Gastrocnemius medialis (tissue), 4 donors: Measurements from ENCODE around the gene ABI3BP. TPM values are rescaled to one million over a fixed set of nuclear protein-coding genes. Genes with fewer than 3 reads are reported as not detected.

Source experiments
- ATAC-seq, 2 donors: fragments of 150-250 bp; one replicate each; pipeline ENCODE4 v1.9.1; 2016
- DNase-seq, 2 donors: peaks; one replicate each; pipeline ENCODE4 v3.0.0-alpha.2; 2019
- H3K27ac ChIP-seq, 4 donors: fragments of 200-600 bp; sonication (generic); 1 replicate in 1 of 4; 2 replicates in 3 of 4; pipeline ENCODE4 v1.5.1; 2016 to 2018; ENCODE audit warnings: mild to moderate bottlenecking in 2 of 4, moderate library complexity in 1 of 4
- H3K27me3 ChIP-seq, 3 donors: fragments of 200-600 bp; sonication (generic) in 2 of 3; 1 replicate in 1 of 3; 2 replicates in 2 of 3; pipeline versions ENCODE4 v1.5.1 to v1.6.0; 2016 to 2019; ENCODE audit warnings: mild to moderate bottlenecking in 1 of 3, moderate library complexity in 1 of 3
- H3K36me3 ChIP-seq, 2 donors: fragments of 200-600 bp; sonication (generic) in 1 of 2; one replicate each; pipeline ENCODE4 v1.5.1; 2017 to 2018
- H3K4me1 ChIP-seq, 2 donors: fragments of 200-600 bp; sonication (generic) in 1 of 2; one replicate each; pipeline ENCODE4 v1.5.1; 2016 to 2017; ENCODE audit warnings: mild to moderate bottlenecking in 2 of 2
- H3K4me3 ChIP-seq, 4 donors: fragments of 200-600 bp; sonication (generic) in 3 of 4; 1 replicate in 1 of 4; 2 replicates in 3 of 4; pipeline ENCODE4 v1.5.1; 2016 to 2019; ENCODE audit warnings: mild to moderate bottlenecking in 2 of 4
- H3K9me3 ChIP-seq, 3 donors: fragments of 200-600 bp; sonication (generic) in 2 of 3; 1 replicate in 1 of 3; 2 replicates in 2 of 3; pipeline ENCODE4 v1.5.1; 2016 to 2019
- POLR2A ChIP-seq, 2 donors: fragments of 450-650 bp; IDR thresholded peaks; one replicate each; pipeline ENCODE4 v1.6.1; 2017; ENCODE audit warnings: antibody characterized with exemption in 2 of 2, mild to moderate bottlenecking in 2 of 2, moderate library complexity in 2 of 2
- in situ Hi-C, 4 donors: fragments of 200-750 bp; cut with MboI; loops; one replicate each; pipeline versions ENCODE4 v1.15.0 to v1.8.0; 2017; ENCODE audit warnings: low sequenced_read_pairs in 4 of 4
- intact Hi-C: fragments of 100-400 bp; cut with DNase I; formaldehyde crosslinking; loops from one replicate; pipeline ENCODE4 v1.15.1; 2023; ENCODE audit warnings: low total_unique reads
- total RNA-seq, 4 donors: library from RNA; depleted of rRNA; stranded (reverse); fragments of >200 nt; gene quantifications; one replicate each; pipeline versions ENCODE4 v1.1.0 to v1.2.3, GENCODE V29; 2016
- TF ChIP-seq, protein P1 (sequence below), 5 experiments: fragments of 450-650 bp in 3 of 5; fragments of 200-600 bp in 2 of 5; sonication (generic) in 2 of 5; IDR thresholded peaks in 4 of 5; conservative IDR thresholded peaks in 1 of 5; 1 replicate in 4 of 5; 2 replicates in 1 of 5; pipeline ENCODE4 v1.5.1; 2016 to 2019; ENCODE audit warnings: antibody characterized with exemption in 5 of 5, mild to moderate bottlenecking in 3 of 5, moderate library complexity in 3 of 5

Gene ABI3BP
- total RNA-seq, 4 donors from 2014 or later: 15.3 to 21.8 (median 19.5) TPM

DNA sequence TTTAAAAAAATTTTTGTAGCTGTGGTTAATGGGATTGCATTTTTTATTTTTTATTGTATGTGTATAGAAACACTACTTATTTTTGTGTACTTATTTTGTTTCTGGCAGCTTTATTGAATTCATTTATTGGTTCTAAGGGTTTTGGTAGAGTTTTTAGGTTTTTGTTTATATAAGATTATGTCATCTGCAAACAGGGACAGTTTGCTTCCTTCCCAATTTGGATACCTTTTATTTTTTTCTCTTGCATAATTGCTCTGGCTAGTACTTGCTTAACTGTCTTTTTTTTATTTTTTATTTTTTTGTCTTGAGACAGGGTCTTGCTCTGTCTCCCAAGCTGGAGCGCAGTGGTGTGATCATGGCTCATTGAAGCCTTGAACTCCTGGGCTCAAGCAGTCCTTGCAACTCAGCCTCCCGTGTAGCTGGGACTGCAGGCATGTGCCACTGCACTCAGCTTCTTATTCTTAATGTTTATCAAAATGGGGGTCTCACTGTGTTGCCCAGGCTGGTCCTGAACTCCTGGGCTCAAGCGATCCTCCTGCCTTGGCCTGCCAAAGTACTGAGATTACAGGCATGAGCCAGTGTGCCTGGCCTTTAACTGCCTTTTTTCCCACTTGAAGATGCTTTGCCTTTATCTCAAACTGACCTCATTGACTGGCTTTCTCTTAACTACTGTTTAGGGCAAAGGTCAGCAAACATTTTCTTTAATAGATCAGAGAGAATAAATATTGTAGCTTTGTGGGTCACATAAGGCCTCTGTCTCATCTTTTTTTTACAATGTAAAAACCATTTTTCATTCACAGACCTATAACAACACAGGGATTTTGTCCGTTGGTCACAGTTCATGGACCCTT is 275.4 kb downstream of the ABI3BP start:
- DNase-seq: no peak
- H3K4me1 ChIP-seq: peaks cover 0 to 4% of the 10 kb centered on the region in 2 donors
- peaks cover 0 to 24% of the 10 kb centered on the region in 2 donors for H3K36me3 ChIP-seq
- H3K27ac ChIP-seq: no peak overlapping the region
- intact Hi-C loops: no loop called here
- TF ChIP-seq, protein P1, sequence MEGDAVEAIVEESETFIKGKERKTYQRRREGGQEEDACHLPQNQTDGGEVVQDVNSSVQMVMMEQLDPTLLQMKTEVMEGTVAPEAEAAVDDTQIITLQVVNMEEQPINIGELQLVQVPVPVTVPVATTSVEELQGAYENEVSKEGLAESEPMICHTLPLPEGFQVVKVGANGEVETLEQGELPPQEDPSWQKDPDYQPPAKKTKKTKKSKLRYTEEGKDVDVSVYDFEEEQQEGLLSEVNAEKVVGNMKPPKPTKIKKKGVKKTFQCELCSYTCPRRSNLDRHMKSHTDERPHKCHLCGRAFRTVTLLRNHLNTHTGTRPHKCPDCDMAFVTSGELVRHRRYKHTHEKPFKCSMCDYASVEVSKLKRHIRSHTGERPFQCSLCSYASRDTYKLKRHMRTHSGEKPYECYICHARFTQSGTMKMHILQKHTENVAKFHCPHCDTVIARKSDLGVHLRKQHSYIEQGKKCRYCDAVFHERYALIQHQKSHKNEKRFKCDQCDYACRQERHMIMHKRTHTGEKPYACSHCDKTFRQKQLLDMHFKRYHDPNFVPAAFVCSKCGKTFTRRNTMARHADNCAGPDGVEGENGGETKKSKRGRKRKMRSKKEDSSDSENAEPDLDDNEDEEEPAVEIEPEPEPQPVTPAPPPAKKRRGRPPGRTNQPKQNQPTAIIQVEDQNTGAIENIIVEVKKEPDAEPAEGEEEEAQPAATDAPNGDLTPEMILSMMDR (IDR thresholded peaks at IDR 0.05 in 4 of 5, conservative IDR thresholded peaks at IDR 0.05 in 1 of 5): no peak
- TF ChIP-seq POLR2A (IDR thresholded peaks at IDR 0.05): no peak
- no peak for ATAC-seq
- H3K4me3 ChIP-seq: no peak overlapping the region
- no peaks in the 10 kb centered on the region for H3K9me3 ChIP-seq
- no peaks in the 10 kb centered on the region for H3K27me3 ChIP-seq
- in situ Hi-C loops: loop anchor here in 1 of 4 donors (25.0 kb wide), 1 partner anchor 906 kb away; the partner anchor contains the start of gene CMSS1

DNA sequence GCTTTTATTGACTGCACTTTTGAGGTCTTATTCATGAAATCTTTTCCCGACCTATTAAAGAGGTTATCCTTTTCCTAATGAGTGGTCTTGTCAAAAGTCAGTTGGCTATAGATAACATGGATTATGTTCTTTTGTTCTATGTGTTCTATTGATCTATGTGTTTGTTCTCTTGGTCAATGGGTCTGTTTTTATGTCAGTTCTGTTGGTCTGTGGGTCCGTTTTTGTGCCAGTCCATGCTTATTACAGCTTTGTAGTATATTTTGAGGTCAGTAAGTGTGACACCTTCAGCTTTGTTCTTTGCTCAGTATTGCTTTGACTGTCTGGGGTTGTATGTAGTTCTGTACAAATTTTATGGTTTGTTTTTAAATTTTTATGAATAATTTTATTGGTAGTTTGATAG is 276.2 kb downstream of the ABI3BP start:
- TF ChIP-seq, protein P1 (IDR thresholded peaks at IDR 0.05 in 4 of 5, conservative IDR thresholded peaks at IDR 0.05 in 1 of 5): no peak
- no peak for TF ChIP-seq POLR2A (IDR thresholded peaks at IDR 0.05)
- no peak for DNase-seq
- no peak for ATAC-seq
- no peaks in the 10 kb centered on the region for H3K9me3 ChIP-seq
- H3K27ac ChIP-seq: no peak overlapping the region
- H3K27me3 ChIP-seq: no peaks in the 10 kb centered on the region
- in situ Hi-C loops: loop anchor here in 1 of 4 donors (25.0 kb wide), 1 partner anchor 905 kb away; the partner anchor contains the start of gene CMSS1
- H3K4me1 ChIP-seq: peaks cover 4 to 5% of the 10 kb centered on the region in 2 donors
- H3K36me3 ChIP-seq: peaks cover 0 to 23% of the 10 kb centered on the region in 2 donors
- intact Hi-C loops: no loop called here
- no peak overlapping the region for H3K4me3 ChIP-seq

DNA sequence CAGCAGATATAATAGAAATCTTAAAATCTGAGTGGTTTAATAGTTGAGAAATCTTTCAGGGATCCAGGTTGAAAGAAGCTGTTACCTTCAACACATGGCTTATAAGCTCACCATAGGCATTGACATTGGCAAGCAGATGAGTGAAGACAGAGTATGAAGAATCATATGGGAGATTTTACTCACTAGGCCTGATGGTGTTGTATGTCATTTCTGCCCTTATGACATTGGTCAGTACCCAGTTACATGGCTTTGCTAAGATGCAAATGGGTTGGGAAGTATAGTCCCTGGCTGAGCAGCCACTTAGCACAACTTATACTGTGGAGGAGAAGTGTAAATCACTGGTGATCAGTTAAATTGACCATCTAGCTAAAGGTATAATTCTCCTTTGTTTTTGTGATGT is 278.0 kb downstream of the ABI3BP start:
- no peak for TF ChIP-seq POLR2A (IDR thresholded peaks at IDR 0.05)
- TF ChIP-seq, protein P1 (IDR thresholded peaks at IDR 0.05 in 4 of 5, conservative IDR thresholded peaks at IDR 0.05 in 1 of 5): no peak
- Histone ChIP-seq H3K9me3 (no peaks in the 10 kb centered on the region), H3K36me3 (peaks cover 0 to 7% of the 10 kb centered on the region in 2 donors), H3K4me1 (peaks cover 15 to 22% of the 10 kb centered on the region in 2 donors), H3K4me3 (no peak overlapping the region), H3K27ac (no peak overlapping the region), H3K27me3 (no peaks in the 10 kb centered on the region)
- in situ Hi-C loops (loop anchor here in 1 of 4 donors (25.0 kb wide), 1 partner anchor 903 kb away; the partner anchor contains the start of gene CMSS1), intact Hi-C loops (no loop called here)
- ATAC-seq (no peak), DNase-seq (no peak)

DNA sequence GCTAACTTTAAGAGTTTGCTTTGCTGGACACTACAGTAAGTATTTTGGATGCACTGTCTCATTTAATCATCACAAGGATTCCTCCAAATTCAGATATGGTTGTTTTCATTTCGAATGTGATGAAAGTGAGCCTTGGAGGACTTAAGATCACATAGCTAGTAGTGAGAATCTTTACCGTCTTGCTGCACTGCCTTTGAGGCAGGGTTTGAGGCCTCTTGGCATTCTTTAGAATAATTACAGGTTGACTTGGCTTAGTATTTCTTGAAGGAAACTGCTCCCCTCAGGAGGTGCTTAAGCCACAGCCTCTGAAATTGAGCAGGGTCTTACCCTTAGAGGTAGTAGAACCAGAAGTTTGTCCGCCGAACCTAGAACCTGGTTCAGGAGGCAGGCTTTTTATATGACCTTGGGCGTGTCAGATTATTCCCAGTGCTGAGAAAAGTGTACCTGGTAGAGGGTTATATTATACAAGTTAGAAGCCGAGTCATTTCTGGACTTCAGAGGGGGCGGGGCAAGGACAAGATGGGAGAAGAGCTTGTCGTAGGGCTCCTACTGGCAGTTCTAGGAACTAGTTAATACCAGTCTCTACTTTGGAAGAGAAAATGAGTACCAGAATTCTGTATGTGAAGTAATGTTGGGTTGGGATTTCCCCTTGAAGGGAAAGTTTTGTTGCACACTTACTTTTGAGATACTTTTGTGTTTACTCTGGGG is 282.8 kb downstream of the ABI3BP start:
- Histone ChIP-seq H3K27me3 (no peaks in the 10 kb centered on the region), H3K27ac (peak overlapping the region; percentile 92 to 99 (median 96)), H3K9me3 (no peaks in the 10 kb centered on the region), H3K4me3 (peak overlapping the region; percentile 73 to 97 (median 86)), H3K36me3 (no peaks in the 10 kb centered on the region), H3K4me1 (peaks cover 18 to 28% of the 10 kb centered on the region in 2 donors)
- in situ Hi-C loops: loop anchor here in 1 of 4 donors (25.0 kb wide), 1 partner anchor 898 kb away; the partner anchor contains the start of gene CMSS1
- intact Hi-C loops: no loop called here
- ATAC-seq: no peak
- DNase-seq: peak in 1 of 2 donors; percentile 23
- TF ChIP-seq, protein P1 (IDR thresholded peaks at IDR 0.05 in 4 of 5, conservative IDR thresholded peaks at IDR 0.05 in 1 of 5): peak in 2 of 5 experiments; percentile 5 to 9
- no peak for TF ChIP-seq POLR2A (IDR thresholded peaks at IDR 0.05)
